GM19397 (cell line): ENCODE results near the gene HOXA2.

ENCODE experiments used
- ATAC-seq: cut with Tn5 transposase; IDR thresholded peaks from one replicate; pipeline ENCODE4 v1.9.1; 2021; ENCODE audit warnings: mild to moderate bottlenecking, moderate library complexity; ENCODE audit not compliant: unreplicated experiment

Gene HOXA2

GRCh38 chr7:27141923-27142579 lies 39.6 kb upstream of the HOXA2 start:
- no peak for ATAC-seq

- no peak for ATAC-seq
Observed at GRCh38 chr7:27141137-27141922, 38.8 kb upstream of the HOXA2 start.

- ATAC-seq: no peak
Observed at GRCh38 chr7:27140126-27140857, 37.8 kb upstream of the HOXA2 start.

GRCh38 chr7:27139334-27140125 lies 37.0 kb upstream of the HOXA2 start:
- ATAC-seq: no peak

- no peak for ATAC-seq
Observed at GRCh38 chr7:27138985-27139333, 36.5 kb upstream of the HOXA2 start.

GRCh38 chr7:27138472-27138871 lies 36.0 kb upstream of the HOXA2 start:
- ATAC-seq: no peak

- no peak for ATAC-seq
Observed at GRCh38 chr7:27137640-27138315, 35.3 kb upstream of the HOXA2 start.

GRCh38 chr7:27134392-27134791 lies 31.9 kb upstream of the HOXA2 start:
- ATAC-seq: no peak

- no peak for ATAC-seq
Observed at GRCh38 chr7:27133409-27134231, 31.1 kb upstream of the HOXA2 start.

- ATAC-seq: no peak
Observed at GRCh38 chr7:27132978-27133377, 30.5 kb upstream of the HOXA2 start.

GRCh38 chr7:27132214-27132613 lies 29.7 kb upstream of the HOXA2 start:
- no peak for ATAC-seq

GRCh38 chr7:27131390-27131819 lies 28.9 kb upstream of the HOXA2 start:
- no peak for ATAC-seq

- ATAC-seq: no peak
Observed at GRCh38 chr7:27130540-27131389, 28.3 kb upstream of the HOXA2 start, which contains the start of gene HOXA4. HOXA4 (minus strand) TSS chr7:27130757; CDS start chr7:27130733, 24 bp downstream.

GRCh38 chr7:27129729-27130539 lies 27.5 kb upstream of the HOXA2 start:
- ATAC-seq: no peak

GRCh38 chr7:27128776-27129728 lies 26.6 kb upstream of the HOXA2 start:
- no peak for ATAC-seq

GRCh38 chr7:27128034-27128433 lies 25.6 kb upstream of the HOXA2 start:
- ATAC-seq: no peak
